Mucosa of stomach (tissue), 1 donor: ENCODE data around the gene CAMK2A.

ENCODE experiments used
- H3K27me3 ChIP-seq: one replicate; pipeline ENCODE4 v1.7.0; 2013; ENCODE audit warnings: mild to moderate bottlenecking, low read length; ENCODE audit not compliant: control insufficient read depth, insufficient read depth
- H3K36me3 ChIP-seq: one replicate; pipeline ENCODE4 v1.7.0; 2013; ENCODE audit warnings: low read length; ENCODE audit not compliant: control insufficient read depth, insufficient read depth
- H3K4me1 ChIP-seq: one replicate; pipeline ENCODE4 v1.7.0; 2013; ENCODE audit warnings: mild to moderate bottlenecking, low read length; ENCODE audit not compliant: control insufficient read depth, insufficient read depth
- H3K4me3 ChIP-seq: one replicate; pipeline ENCODE4 v1.7.0; 2013; ENCODE audit warnings: low read length
- H3K9ac ChIP-seq: one replicate; pipeline ENCODE4 v1.7.0; 2013; ENCODE audit warnings: mild to moderate bottlenecking, low read length, moderate library complexity
- H3K9me3 ChIP-seq: one replicate; pipeline ENCODE4 v1.7.0; 2013; ENCODE audit warnings: mild to moderate bottlenecking, low read length, moderate library complexity; ENCODE audit not compliant: control insufficient read depth
- donor health status: Pancreatic carcinoma.

The CAMK2A gene

DNA sequence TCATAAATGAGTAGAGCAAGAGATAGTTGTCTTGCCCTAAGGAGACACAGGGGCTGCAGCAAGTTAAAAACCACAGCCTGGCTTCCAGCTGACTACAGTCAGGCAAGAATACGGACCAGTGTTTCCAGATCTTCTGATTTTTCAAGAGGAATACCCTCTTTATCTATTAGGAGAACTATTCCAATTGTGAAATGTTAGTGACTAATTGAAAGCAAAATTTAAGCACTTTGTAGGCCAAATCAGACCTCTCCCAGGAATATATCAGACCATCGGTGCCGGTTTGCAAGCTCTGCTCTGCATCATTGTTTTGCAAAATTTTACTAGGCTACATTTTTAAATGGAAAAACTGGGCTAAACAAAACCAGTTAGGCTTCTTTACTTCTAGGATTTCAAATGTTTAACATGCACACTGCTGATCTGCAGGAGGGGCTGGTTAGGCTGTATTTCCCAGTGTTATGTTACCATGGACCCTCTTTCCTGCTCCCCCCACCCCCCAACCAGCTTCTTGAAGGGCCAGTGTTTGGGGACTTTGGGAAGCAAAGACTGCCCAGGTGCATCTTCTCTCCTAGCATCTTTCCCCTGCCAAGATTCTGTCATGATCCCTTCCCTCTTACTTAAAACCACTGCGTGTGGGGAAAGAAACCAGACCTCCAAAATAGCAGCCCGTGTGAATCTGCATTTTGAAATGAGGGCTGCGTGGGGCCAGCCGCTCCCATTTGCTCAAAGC lies 14.2 kb upstream of the CAMK2A start:
- Histone ChIP-seq H3K9ac (no peak overlapping the region), H3K36me3 (no peaks in the 10 kb centered on the region), H3K27me3 (peaks cover 25% of the 10 kb centered on the region), H3K9me3 (no peaks in the 10 kb centered on the region), H3K4me1 (peaks cover 4% of the 10 kb centered on the region), H3K4me3 (no peak overlapping the region)

GRCh38 chr5:150303070-150303615 lies 13.6 kb upstream of the CAMK2A start:
- no peak overlapping the region for H3K9ac ChIP-seq
- H3K36me3 ChIP-seq = no peaks in the 10 kb centered on the region
- no peak overlapping the region for H3K4me3 ChIP-seq
- no peaks in the 10 kb centered on the region for H3K9me3 ChIP-seq
- H3K4me1 ChIP-seq = peaks cover 4% of the 10 kb centered on the region
- H3K27me3 ChIP-seq = peaks cover 25% of the 10 kb centered on the region

DNA sequence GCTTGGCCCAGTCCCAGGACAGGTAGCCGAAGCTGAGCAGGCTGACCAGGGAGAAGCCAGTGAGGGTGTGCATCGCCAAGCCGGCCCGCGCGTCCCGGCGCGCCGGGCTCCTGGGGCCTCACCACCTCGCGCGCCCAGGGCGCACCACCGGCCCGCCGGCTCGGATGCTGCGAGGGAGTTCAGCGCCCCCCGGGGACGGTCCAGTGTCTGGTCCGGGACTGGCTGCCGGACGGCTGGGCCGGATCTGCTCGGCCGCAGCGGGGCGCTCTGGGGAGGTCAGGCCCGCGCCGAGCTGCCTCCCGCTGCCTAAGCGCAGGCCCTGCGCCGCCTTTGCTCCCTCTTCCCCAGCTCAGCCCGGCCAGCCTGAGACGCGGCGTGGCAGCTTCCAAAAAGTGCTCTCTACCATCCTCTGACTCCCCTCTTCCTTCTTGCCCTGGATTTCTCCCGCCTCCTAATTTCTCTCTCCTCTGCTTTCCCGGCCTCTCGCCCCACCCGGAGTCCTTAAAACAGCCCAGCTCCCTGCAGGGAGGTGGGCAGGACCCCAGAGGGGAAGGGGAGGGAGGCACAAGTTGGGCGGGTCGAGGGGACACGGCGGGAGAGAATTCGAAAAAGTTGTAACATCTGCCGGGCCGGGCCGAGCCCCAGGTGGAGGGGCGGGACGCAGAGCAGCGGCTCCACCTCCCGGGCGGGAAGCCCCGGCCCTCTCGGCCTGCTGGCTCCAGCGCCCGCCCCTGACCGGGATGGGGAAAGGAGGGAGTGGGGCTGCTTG lies 12.9 kb upstream of the CAMK2A start, which contains the start of gene ARSI:
TSS of gene ARSI (minus strand) at position 605 of the 769 bp plus-strand sequence. CDS start at position 73, 532 bp downstream.
- Histone ChIP-seq H3K36me3 (no peaks in the 10 kb centered on the region), H3K9ac (no peak within 1 kb of the TSS), H3K4me1 (peaks cover 4% of the 10 kb centered on the region), H3K27me3 (peaks cover 25% of the 10 kb centered on the region), H3K4me3 (no peak within 1 kb of the TSS), H3K9me3 (no peaks in the 10 kb centered on the region)

DNA sequence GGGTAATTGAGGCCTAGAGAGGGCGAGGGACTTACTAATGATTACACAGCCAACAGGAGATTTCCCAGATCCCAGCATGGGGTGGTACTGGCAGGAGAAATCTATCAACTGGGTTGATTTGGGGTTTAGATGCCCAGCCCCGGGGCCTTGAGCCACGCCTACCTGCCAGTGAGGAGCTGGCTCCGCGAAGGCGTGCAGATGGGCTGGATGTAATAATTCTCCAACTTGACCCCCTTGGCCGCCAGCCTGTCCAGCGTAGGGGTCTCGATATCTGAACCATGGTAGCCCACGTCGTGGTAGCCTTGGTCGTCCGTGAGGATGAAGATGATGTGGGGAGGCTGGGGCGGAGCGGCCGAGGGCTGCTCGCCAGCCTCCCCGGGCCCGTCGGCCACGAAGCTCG lies 12.3 kb upstream of the CAMK2A start:
- Histone ChIP-seq H3K36me3 (no peaks in the 10 kb centered on the region), H3K4me1 (peaks cover 4% of the 10 kb centered on the region), H3K9me3 (no peaks in the 10 kb centered on the region), H3K4me3 (no peak overlapping the region), H3K27me3 (peaks cover 25% of the 10 kb centered on the region), H3K9ac (no peak overlapping the region)

- Histone ChIP-seq H3K36me3 (no peaks in the 10 kb centered on the region), H3K4me1 (peaks cover 4% of the 10 kb centered on the region), H3K9ac (no peak overlapping the region), H3K9me3 (no peaks in the 10 kb centered on the region), H3K27me3 (peaks cover 25% of the 10 kb centered on the region), H3K4me3 (no peak overlapping the region)
These were observed 11.6 kb upstream of the CAMK2A start for GRCh38 chr5:150301170-150301505.

GRCh38 chr5:150300496-150301169 lies 11.1 kb upstream of the CAMK2A start:
- Histone ChIP-seq H3K4me1 (peaks cover 4% of the 10 kb centered on the region), H3K27me3 (peaks cover 25% of the 10 kb centered on the region), H3K36me3 (no peaks in the 10 kb centered on the region), H3K9me3 (no peaks in the 10 kb centered on the region), H3K9ac (no peak overlapping the region), H3K4me3 (no peak overlapping the region)

DNA sequence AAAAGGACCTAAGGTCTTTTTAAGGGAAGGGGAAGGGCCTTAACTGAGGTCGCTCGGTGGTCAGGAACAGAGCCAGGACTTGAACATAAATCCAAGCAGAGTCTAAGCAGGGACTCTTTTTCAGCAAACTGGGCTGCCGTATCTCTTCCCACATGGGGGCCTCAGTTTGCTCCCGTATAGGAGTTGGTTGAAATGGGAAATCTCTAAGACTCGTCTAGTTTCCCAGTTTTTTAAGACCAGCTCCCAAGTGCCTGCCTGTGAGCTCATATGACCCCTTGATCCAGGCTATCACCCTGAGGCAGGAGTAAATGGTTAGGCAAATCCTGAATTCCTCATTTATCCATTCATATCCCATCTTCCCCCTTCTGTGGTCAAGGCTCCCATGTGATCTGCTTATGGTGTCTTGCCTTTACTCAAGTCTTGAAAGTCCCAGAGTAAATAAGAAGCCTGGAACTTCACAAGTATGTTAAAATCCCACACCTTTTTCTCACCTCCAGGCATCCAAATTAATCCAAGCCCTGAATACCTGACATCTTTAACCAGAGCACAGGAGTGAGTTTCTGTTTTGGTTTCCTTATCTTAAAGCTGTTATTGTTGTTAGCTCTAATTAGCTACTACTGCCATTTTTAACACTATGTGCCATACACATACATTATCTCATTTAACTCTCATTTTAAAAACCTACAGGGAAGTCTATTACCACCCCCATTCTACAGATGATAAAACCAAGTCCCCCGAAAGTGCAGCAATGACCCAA lies 10.2 kb upstream of the CAMK2A start:
- H3K36me3 ChIP-seq = no peaks in the 10 kb centered on the region
- H3K9ac ChIP-seq = no peak overlapping the region
- no peak overlapping the region for H3K4me3 ChIP-seq
- peaks cover 9% of the 10 kb centered on the region for H3K4me1 ChIP-seq
- H3K27me3 ChIP-seq = peaks cover 25% of the 10 kb centered on the region
- H3K9me3 ChIP-seq = no peaks in the 10 kb centered on the region

DNA sequence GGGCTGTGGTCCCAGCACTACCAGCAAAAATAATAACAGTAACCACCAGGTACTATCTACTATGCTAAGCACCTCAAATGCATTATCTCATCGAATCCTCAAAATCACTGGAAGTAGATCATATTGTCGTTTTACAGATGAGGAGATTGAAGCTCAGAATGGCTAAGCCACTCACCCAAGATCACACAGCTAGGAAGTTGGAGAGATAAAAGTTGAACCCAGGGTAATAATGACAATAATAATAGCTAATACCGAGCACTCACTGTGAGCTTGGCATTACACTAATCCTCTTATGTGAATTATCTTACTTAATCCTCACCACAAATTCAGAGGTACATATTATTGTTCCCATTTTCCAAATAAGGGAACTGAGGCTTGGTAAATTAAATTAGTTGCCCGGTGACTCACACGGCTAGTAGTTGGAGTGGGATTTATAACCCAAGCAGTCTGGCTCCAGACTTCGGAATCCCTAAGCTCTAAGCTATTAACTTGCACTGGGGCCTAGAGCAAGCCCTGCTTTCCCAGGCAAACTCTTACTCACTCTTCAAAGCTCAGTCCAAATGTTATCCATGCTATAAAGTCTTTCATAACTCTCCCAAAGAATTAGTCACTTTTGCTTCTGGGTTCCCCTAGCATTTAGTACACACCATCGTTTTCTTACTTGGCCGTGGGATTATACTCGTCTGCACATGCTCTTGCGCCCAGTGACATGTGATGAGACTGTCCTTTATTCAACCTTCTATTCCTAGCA lies 9.3 kb upstream of the CAMK2A start:
- Histone ChIP-seq H3K9me3 (no peaks in the 10 kb centered on the region), H3K4me3 (no peak overlapping the region), H3K27me3 (peaks cover 25% of the 10 kb centered on the region), H3K36me3 (no peaks in the 10 kb centered on the region), H3K9ac (no peak overlapping the region), H3K4me1 (peaks cover 10% of the 10 kb centered on the region)

DNA sequence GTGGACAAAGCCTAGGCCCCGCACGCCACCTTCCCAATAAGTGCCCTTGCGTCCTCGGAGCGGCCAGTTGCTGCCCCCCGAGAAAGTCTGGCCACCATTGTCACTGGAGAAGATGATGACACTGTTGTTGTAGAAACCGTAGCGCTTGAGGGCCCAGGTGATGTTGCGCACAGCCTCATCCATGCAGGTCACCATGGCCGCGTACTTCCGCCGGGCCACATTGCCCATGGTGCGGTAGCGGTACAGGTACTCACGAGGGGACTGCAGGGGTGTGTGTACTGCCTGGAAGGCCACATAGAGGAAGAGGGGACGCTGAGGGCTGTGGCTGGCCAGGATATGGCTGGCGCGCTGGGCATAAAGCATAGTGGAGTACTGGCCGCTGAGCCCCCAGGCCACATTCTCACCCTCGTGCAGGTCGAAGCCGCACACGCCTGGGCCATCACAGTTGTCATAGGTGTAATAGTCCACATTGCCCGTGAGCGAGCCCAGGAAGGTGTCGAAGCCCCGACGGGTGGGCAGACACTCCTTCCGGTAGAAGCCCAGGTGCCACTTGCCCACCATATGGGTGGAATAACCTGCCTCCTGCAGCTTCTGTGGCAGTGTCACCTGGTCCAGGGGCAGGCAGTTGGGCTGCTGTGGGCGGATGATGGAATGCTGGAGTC lies 8.5 kb upstream of the CAMK2A start:
- Histone ChIP-seq H3K27me3 (peaks cover 20% of the 10 kb centered on the region), H3K4me1 (peaks cover 10% of the 10 kb centered on the region), H3K9ac (no peak overlapping the region), H3K9me3 (no peaks in the 10 kb centered on the region), H3K36me3 (no peaks in the 10 kb centered on the region), H3K4me3 (no peak overlapping the region)

DNA sequence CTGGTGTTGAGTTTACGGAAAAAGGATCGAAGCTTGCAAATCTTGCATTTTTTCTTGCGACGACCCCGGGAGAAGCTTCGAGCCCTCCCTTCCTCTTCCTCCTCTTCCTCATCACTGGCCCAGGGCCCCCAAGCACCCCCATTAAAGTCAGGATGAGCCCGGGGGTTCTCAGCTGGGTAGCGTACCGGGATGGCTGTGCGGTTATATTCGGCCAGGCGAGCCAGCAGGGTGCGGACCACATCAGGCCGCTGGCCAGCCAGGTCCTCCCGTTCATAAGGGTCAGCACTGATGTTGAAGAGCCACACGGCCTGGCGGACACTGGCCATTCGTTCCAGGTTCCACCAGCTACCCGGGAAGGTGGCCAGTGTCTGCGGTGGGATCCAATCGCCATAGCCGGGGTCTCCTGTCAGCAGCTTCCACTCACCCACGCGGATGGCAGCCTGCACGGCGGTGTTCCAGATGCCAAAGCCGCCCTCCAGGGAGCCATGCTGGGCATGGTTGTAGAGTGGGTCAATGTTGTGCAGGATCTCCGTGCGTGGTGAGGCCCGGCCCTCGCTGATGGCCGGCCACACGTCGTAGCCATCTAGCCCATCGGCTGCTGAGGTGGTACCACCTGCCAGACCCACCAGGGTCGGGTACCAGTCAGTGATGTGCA lies 7.8 kb upstream of the CAMK2A start:
- Histone ChIP-seq H3K36me3 (no peaks in the 10 kb centered on the region), H3K9ac (no peak overlapping the region), H3K9me3 (no peaks in the 10 kb centered on the region), H3K27me3 (peaks cover 16% of the 10 kb centered on the region), H3K4me1 (peaks cover 10% of the 10 kb centered on the region), H3K4me3 (no peak overlapping the region)
